HEK293T (cell line): Measurements from ENCODE around the gene SRP54.

ENCODE experiments used
- BHLHE40 ChIP-seq: fragments of 450-650 bp; IDR thresholded peaks from 2 replicates; pipeline ENCODE4 v1.6.1; 2016; ENCODE audit warnings: mild to moderate bottlenecking, moderate library complexity, borderline replicate concordance
- CTBP1 ChIP-seq: fragments of 450-650 bp; IDR thresholded peaks from 2 replicates; pipeline ENCODE4 v1.6.1; 2016; ENCODE audit warnings: borderline replicate concordance
- ELF4 ChIP-seq: fragments of 450-650 bp; IDR thresholded peaks from 2 replicates; pipeline ENCODE4 v1.6.1; 2017; ENCODE audit warnings: antibody characterized with exemption
- FOXA1 ChIP-seq: fragments of 450-650 bp; IDR thresholded peaks from 2 replicates; pipeline ENCODE4 v1.6.1; 2016; ENCODE audit warnings: mild to moderate bottlenecking
- FOXK2 ChIP-seq: fragments of 450-650 bp; IDR thresholded peaks from 2 replicates; pipeline ENCODE4 v1.6.1; 2016; ENCODE audit warnings: mild to moderate bottlenecking
- FOXM1 ChIP-seq: fragments of 450-650 bp; IDR thresholded peaks from 2 replicates; pipeline ENCODE4 v1.6.1; 2017; ENCODE audit warnings: mild to moderate bottlenecking, borderline replicate concordance
- HDGF ChIP-seq: fragments of 450-650 bp; IDR thresholded peaks from 2 replicates; pipeline ENCODE4 v1.6.1; 2017; ENCODE audit warnings: antibody characterized with exemption, borderline replicate concordance
- LEF1 ChIP-seq: fragments of 450-650 bp; IDR thresholded peaks from 2 replicates; pipeline ENCODE4 v1.6.1; 2017; ENCODE audit warnings: mild to moderate bottlenecking, borderline replicate concordance
- NFRKB ChIP-seq: fragments of 450-650 bp; IDR thresholded peaks from 2 replicates; pipeline ENCODE4 v1.6.1; 2016; ENCODE audit warnings: mild to moderate bottlenecking, moderate library complexity
- SP1 ChIP-seq: fragments of 450-650 bp; IDR thresholded peaks from 2 replicates; pipeline ENCODE4 v1.6.1; 2017
- SUZ12 ChIP-seq: fragments of 450-650 bp; IDR thresholded peaks from 2 replicates; pipeline ENCODE4 v1.6.1; 2016; ENCODE audit warnings: mild to moderate bottlenecking
- TF ChIP-seq, protein P1 (sequence below): fragments of 450-650 bp; IDR thresholded peaks from 2 replicates; pipeline ENCODE4 v1.6.1; 2016

DNA sequence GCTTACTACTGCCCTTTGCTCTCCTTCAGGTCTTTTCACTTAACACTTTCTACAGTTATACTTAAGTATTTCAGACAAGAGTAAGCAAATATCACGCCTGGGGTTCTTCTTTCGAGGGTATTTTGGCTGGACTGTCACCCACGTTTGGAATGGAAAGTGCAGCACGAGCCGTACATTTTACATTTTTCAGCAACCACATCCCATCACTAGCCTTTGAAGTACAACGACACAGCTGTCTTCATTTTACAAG is 62.9 kb downstream of the SRP54 start:
- no peak for TF ChIP-seq LEF1
- no peak for TF ChIP-seq FOXA1
- no peak for TF ChIP-seq BHLHE40
- TF ChIP-seq FOXK2, result no peak
- no peak for TF ChIP-seq ELF4
- TF ChIP-seq CTBP1, result no peak
- no peak for TF ChIP-seq SP1
- TF ChIP-seq FOXM1, result no peak
- TF ChIP-seq HDGF, result no peak
- TF ChIP-seq, protein P1, sequence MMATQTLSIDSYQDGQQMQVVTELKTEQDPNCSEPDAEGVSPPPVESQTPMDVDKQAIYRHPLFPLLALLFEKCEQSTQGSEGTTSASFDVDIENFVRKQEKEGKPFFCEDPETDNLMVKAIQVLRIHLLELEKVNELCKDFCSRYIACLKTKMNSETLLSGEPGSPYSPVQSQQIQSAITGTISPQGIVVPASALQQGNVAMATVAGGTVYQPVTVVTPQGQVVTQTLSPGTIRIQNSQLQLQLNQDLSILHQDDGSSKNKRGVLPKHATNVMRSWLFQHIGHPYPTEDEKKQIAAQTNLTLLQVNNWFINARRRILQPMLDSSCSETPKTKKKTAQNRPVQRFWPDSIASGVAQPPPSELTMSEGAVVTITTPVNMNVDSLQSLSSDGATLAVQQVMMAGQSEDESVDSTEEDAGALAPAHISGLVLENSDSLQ, result no peak
- TF ChIP-seq NFRKB, result no peak
- no peak for TF ChIP-seq SUZ12
